Upper lobe of right lung (tissue), 1 donor: ENCODE data around the gene ELAVL1. TPM values are rescaled to one million over a fixed set of nuclear protein-coding genes. Genes with fewer than 3 reads are reported as not detected.

Source experiments
- ATAC-seq: fragments of 200-7000 bp; cut with Tn5 transposase; one replicate; pipeline ENCODE4 v1.9.1; 2020; ENCODE audit warnings: mild to moderate bottlenecking, moderate library complexity
- DNase-seq: peaks from one replicate; pipeline ENCODE4 v3.0.0-alpha.2; 2020
- H3K27ac ChIP-seq: fragments of 200-600 bp; one replicate; pipeline ENCODE4 v1.8.0; 2022
- H3K27me3 ChIP-seq: fragments of 200-600 bp; one replicate; pipeline ENCODE4 v1.8.0; 2022; ENCODE audit warnings: mild to moderate bottlenecking
- H3K36me3 ChIP-seq: fragments of 200-600 bp; one replicate; pipeline ENCODE4 v1.8.0; 2022
- H3K4me1 ChIP-seq: fragments of 200-600 bp; one replicate; pipeline ENCODE4 v1.8.0; 2022
- H3K4me3 ChIP-seq: fragments of 200-600 bp; one replicate; pipeline ENCODE4 v1.8.0; 2022; ENCODE audit warnings: mild to moderate bottlenecking
- H3K9me3 ChIP-seq: fragments of 200-600 bp; one replicate; pipeline ENCODE4 v1.8.0; 2022
- intact Hi-C: fragments of 100-400 bp; cut with DNase I; formaldehyde crosslinking; loops from one replicate; pipeline ENCODE4 v1.11.0; 2022
- total RNA-seq: library from RNA; stranded (reverse); fragmentation: NEBNext Ultra II Directional; extraction: Animal tissue kit (Norgen Biotek cat#: 25700); gene quantifications from one replicate; pipeline ENCODE4 v1.2.1, GENCODE V29; 2021
- TF ChIP-seq, protein P1 (sequence below): fragments of 200-600 bp; IDR thresholded peaks from one replicate; pipeline ENCODE4 v1.8.0; 2022; ENCODE audit warnings: antibody characterized with exemption
- donor health status: DM: no; HTN: yes; CAD: no; lungs with severe emphysema.

The ELAVL1 gene
- total RNA-seq, 1 donor from 2014 or later = 65.9 TPM

DNA sequence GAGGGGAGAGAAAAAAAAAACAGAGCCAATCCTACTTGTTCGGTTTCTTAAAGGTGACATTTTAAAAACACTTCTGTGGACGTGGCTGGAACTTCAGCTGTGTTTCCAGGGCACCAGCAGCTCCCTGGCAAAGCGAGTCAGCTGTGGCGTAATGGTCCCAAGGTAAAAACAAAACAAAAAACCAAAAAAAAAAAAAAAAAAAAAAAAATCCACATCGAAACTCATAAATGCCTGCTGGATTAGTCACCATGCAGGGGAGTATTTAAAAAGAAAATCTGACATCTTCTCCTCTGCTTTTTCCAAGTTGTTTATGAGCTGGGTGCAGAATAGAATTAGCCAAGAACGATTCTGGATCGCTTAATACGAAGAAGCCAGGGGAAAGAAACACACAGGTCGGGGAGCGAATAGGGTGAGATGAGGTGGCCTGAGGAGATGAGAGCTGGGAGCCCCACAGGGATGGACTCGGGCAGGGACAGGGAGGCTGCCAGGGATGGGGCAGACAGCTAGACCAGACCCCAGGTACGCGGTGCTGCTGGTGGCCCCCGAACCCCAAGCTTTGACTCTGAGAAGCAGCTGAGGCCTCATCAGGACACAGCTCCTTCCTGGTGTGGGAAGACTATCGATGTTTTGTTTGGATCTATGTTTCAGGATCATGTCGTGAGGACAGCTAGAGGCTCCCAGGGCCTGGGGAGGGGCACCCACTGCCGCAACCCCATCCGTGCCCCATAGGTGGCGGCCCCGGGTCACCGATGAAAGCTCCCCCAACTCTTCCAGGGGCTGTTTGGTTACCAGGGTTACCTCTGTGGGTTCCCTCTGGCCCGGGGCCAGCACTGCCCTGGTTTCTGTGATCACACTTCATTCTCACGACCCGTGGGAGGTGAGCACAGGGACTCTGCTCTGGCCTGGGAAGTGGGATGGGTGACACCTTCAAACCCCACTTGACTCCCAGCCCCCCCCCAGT is 76.4 kb downstream of the ELAVL1 start:
- TF ChIP-seq, protein P1, sequence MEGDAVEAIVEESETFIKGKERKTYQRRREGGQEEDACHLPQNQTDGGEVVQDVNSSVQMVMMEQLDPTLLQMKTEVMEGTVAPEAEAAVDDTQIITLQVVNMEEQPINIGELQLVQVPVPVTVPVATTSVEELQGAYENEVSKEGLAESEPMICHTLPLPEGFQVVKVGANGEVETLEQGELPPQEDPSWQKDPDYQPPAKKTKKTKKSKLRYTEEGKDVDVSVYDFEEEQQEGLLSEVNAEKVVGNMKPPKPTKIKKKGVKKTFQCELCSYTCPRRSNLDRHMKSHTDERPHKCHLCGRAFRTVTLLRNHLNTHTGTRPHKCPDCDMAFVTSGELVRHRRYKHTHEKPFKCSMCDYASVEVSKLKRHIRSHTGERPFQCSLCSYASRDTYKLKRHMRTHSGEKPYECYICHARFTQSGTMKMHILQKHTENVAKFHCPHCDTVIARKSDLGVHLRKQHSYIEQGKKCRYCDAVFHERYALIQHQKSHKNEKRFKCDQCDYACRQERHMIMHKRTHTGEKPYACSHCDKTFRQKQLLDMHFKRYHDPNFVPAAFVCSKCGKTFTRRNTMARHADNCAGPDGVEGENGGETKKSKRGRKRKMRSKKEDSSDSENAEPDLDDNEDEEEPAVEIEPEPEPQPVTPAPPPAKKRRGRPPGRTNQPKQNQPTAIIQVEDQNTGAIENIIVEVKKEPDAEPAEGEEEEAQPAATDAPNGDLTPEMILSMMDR = peak; percentile 33
- Histone ChIP-seq H3K4me1 (peaks cover 16% of the 10 kb centered on the region), H3K4me3 (no peak overlapping the region), H3K36me3 (peaks cover 39% of the 10 kb centered on the region), H3K27ac (peak overlapping the region; percentile 24), H3K9me3 (no peaks in the 10 kb centered on the region), H3K27me3 (no peaks in the 10 kb centered on the region)
- intact Hi-C loops = no loop called here
- ATAC-seq = no peak
- DNase-seq = no peak

DNA sequence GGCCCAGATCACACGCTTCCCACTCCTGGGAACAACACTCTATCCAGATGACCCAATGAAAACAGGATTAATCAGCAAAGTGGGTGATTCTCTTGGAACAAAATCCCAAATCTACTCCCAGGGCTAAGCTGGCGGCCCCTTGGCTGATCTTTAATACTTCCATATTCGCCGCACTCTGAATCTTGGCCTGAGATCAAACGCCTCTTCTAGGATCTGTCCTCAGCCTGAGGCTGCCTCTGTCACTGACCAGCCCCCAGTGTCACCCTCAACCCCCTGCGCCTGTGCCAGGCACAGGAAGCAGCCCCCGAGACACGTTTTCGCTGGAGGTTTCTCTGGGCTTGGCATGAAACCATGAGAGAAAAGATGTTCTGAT is 77.1 kb downstream of the ELAVL1 start:
- intact Hi-C loops = no loop called here
- ATAC-seq = no peak

DNA sequence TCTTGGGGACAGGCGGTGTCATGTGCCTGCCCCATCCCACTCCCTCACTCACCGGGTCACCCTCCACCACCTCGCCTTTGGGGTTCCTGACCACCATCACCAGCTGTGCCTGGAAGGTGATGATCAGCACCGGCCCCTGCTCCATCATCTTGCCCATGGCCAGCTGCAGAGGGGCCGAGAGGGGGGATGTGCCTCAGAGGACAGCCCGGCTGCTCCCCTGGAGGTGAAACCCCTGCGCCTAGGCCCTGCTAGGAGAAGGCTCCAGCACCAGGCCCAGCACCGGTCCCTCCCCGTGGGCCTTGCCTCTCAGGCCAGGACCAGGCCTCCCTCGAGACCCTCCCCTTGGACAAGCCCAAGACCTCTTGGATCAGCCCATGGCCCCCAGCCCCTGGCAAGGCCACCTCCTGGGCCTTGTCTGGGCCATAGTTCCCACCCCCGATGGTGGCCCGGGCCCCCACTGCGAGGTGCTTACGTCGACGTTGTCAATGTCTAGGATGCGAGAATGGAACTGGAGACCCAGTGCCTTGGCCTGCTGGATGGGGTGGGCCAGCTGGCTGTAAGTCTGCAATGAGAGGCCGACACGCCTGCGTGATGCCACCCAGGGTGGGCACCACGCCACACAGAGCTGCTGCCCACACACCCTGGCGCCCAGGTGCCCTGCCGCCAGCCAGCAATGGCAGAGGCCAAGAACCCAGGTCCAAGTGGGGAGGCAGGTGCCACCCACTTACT is 77.7 kb downstream of the ELAVL1 start:
- H3K36me3 ChIP-seq = peaks cover 29% of the 10 kb centered on the region
- no peaks in the 10 kb centered on the region for H3K9me3 ChIP-seq
- intact Hi-C loops = no loop called here
- DNase-seq (no peak), ATAC-seq (no peak)
- H3K4me3 ChIP-seq = no peak overlapping the region
- H3K27ac ChIP-seq = peak overlapping the region; percentile 24
- H3K27me3 ChIP-seq = no peaks in the 10 kb centered on the region
- peaks cover 16% of the 10 kb centered on the region for H3K4me1 ChIP-seq
- TF ChIP-seq, protein P1 = no peak

More for the DNA sequence above, 77.1 kb downstream of the ELAVL1 start:
- H3K9me3 ChIP-seq = no peaks in the 10 kb centered on the region
- H3K36me3 ChIP-seq = peaks cover 32% of the 10 kb centered on the region
- H3K27me3 ChIP-seq = no peaks in the 10 kb centered on the region
- TF ChIP-seq, protein P1 = no peak
- DNase-seq = no peak
- peaks cover 16% of the 10 kb centered on the region for H3K4me1 ChIP-seq
- peak overlapping the region; percentile 24 for H3K27ac ChIP-seq
- H3K4me3 ChIP-seq = no peak overlapping the region

DNA sequence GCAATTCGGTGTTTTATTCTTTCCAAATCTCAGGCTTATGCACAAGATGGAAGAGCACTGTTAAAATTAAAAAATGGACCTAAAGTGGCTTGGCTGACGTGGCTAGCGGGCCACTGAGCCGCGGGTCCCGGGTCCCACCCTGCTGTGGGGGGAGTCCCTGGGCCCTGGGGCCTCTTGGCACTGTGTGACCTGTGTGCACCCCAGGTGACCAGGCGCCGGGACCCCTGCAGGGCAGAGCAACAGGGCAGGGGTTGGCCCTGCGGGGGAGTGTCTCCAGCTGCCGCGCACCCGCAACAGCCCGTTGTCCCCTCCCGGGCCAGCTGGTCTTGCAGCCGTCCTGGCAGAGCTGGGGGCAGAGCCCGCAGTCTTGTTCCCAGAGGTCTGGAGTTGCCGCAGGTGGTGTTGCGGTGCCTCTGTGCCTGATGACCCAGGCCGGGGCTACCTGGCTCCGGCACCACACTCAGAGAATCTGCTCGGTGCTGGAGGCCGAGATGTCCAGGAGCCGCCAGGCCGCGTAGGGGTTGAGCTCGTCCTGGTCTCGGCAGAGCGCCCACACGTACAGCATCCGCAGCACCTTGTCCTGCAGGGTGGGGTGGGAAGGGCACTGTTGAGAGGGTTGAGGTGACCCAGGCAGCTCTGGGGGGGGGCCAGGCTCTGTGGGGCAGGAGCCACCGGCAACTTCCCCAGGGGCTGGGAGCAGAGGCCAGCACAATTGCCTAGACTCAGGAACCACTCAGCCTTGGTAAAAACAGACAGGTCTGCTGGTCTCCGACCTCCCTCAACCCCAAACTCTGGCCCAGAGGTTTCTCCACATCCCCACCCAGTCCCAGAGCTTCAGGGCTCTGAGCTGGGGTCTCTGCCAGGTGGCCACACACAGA is 78.5 kb downstream of the ELAVL1 start:
- intact Hi-C loops = no loop called here
- Histone ChIP-seq H3K9me3 (no peaks in the 10 kb centered on the region), H3K36me3 (peaks cover 29% of the 10 kb centered on the region), H3K4me1 (peaks cover 21% of the 10 kb centered on the region), H3K27ac (no peak overlapping the region), H3K27me3 (no peaks in the 10 kb centered on the region), H3K4me3 (no peak overlapping the region)
- ATAC-seq (no peak), DNase-seq (no peak)
- TF ChIP-seq, protein P1 = no peak

DNA sequence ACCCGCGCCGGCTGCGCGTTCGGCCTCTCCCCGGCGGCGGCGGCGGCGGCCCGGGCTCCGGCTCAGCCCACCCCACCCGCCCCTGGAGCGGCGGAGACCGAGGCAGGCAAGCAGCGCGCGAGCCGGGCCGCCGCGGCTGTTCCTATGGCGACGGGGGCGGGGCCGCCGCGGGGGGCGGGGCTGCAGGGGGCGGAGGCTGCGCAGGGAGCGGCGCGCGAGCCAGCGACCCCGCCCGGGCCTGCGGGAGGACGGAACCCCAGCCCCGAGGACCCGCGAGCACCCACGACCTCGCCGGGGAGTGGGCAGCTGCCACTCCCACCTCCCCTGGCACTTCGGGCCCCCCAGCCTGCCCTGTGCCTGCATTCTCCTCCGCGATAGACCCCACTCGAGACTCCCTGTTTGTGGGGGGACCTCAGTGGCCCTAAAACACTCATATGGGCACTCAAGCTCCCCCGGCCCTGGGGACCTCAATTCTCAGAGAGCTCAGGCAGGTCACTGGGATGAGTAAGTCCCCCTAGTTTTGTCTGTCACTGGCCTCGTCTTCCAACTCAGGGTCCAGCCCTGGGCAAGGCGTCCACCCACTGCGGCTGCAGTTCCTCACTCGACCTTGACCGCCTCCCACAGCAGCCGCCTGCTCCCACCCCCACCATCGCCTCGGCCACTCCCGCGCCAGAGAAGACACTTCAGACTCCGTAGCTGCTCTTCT is 79.3 kb downstream of the ELAVL1 start, which contains the start of gene CTXN1:
TSS of gene CTXN1 (minus strand) at position 115 of the 706 bp plus-strand sequence. CDS start 597 bp downstream, outside the sequence.
- Histone ChIP-seq H3K9me3 (no peaks in the 10 kb centered on the region), H3K36me3 (peaks cover 23% of the 10 kb centered on the region), H3K4me3 (peak within 1 kb of the TSS; percentile 46), H3K27ac (no peak within 1 kb of the TSS), H3K27me3 (no peaks in the 10 kb centered on the region), H3K4me1 (peaks cover 28% of the 10 kb centered on the region)
- ATAC-seq (peak; percentile 67), DNase-seq (peak; percentile 83)
- intact Hi-C loops = no loop called here
- TF ChIP-seq, protein P1 = no peak
